Activated naive CD4-positive, alpha-beta T cell treated with anti-CD3 and anti-CD28 coated beads, Interleukin-2, amount 50 U/mL, for 24 hours (primary cell): ENCODE measurements around the gene TMEM50A.
"Not testable (repeated sequence)": the region's sequence is repeated elsewhere in the genome, so short reads cannot be mapped to it uniquely, and the experiment has no call there.

Source experiments
- H3K27ac Mint-ChIP-seq: one replicate; pipeline ENCODE4 v1.8.0; 2021; ENCODE audit warnings: mild to moderate bottlenecking, mixed read lengths
- H3K27me3 Mint-ChIP-seq: one replicate; pipeline ENCODE4 v1.8.0; 2021; ENCODE audit warnings: mixed read lengths
- H3K36me3 Mint-ChIP-seq: one replicate; pipeline ENCODE4 v1.8.0; 2021; ENCODE audit warnings: mixed read lengths
- H3K4me1 Mint-ChIP-seq: one replicate; pipeline ENCODE4 v1.8.0; 2021; ENCODE audit warnings: mixed read lengths
- H3K4me3 Mint-ChIP-seq: one replicate; pipeline ENCODE4 v1.8.0; 2021; ENCODE audit warnings: mild to moderate bottlenecking, mixed read lengths
- H3K9me3 Mint-ChIP-seq: one replicate; pipeline ENCODE4 v1.8.0; 2021; ENCODE audit warnings: mixed read lengths

TMEM50A gene

GRCh38 chr1:25402947-25403803 lies 65.0 kb downstream of the TMEM50A start:
- not testable (repeated sequence) for H3K4me3 Mint-ChIP-seq, H3K9me3 Mint-ChIP-seq, H3K27ac Mint-ChIP-seq, H3K27me3 Mint-ChIP-seq, H3K36me3 Mint-ChIP-seq, H3K4me1 Mint-ChIP-seq

- H3K27ac Mint-ChIP-seq, H3K36me3 Mint-ChIP-seq, H3K27me3 Mint-ChIP-seq, H3K9me3 Mint-ChIP-seq, H3K4me1 Mint-ChIP-seq, H3K4me3 Mint-ChIP-seq: not testable (repeated sequence)
Observed at GRCh38 chr1:25405731-25406305, 67.7 kb downstream of the TMEM50A start.

GRCh38 chr1:25409641-25410427 lies 71.7 kb downstream of the TMEM50A start:
- H3K36me3 Mint-ChIP-seq, H3K9me3 Mint-ChIP-seq, H3K4me3 Mint-ChIP-seq, H3K4me1 Mint-ChIP-seq, H3K27ac Mint-ChIP-seq, H3K27me3 Mint-ChIP-seq: not testable (repeated sequence)
